Suppressor macrophage (primary cell): ENCODE measurements around the gene BTBD9.
"Not testable (repeated sequence)": the region's sequence is repeated elsewhere in the genome, so short reads cannot be mapped to it uniquely, and the experiment has no call there.

Experiments used
- DNase-seq, 4 experiments: peaks; one replicate each; pipeline ENCODE4 v3.0.0-alpha.2; 2020 to 2022

Gene BTBD9

DNA sequence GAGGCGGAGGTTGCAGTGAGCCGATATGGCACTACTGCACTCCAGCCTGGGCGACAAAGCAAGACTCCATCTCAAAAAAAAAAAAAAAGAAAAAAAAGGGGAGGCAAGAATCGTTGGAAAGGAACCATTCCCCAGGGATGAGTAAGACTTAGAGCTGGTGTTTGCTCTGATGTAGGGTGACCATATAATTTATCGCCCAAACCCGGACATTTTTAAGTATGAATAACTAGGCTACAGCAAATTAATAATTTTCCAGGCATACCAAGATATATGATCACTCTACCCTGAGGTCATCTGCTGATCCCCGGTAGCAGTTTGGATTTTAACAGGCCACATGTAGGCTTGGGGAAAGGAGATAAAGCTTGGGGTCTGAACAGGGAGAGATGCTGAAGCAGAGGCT is 260.9 kb downstream of the BTBD9 start:
- DNase-seq, result no peak

DNA sequence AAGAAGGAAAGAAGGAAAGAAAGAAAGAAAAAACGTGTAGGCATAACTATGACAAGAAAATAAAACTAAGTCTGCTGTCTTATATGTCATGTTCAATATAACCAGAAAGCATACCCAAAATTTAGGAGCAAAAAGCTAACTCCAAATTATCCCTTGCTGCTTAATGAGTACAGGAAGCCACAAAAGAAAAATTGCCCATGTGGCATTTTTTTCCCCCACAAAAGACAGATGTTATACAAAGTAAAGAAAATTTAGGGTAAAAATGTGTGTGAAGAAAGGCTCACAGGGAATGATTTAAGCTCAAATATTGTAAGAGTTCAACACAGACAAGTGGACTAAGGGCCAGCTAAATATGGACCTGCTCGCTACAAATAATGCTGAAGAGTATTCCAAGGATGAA is 263.8 kb downstream of the BTBD9 start:
- no peak for DNase-seq

DNA sequence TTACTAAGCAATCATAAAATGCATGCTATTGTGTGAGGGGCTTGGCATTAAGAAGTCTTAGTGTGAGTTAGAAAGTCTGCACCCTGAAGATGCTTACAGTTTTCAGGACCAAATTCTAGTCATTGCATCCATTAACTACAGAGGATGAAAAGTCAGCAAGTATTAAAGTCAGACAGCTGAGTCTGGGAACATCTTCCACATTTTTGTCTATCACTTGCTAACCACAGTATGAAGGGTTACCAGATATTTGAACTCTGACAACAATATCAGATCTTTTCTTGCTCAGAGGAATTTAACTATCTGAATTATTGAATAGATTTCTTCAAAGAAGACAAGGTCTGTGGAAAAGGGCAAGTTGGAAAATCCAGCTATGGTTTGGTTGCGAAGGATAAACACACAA is 264.4 kb downstream of the BTBD9 start:
- DNase-seq, result no peak

DNA sequence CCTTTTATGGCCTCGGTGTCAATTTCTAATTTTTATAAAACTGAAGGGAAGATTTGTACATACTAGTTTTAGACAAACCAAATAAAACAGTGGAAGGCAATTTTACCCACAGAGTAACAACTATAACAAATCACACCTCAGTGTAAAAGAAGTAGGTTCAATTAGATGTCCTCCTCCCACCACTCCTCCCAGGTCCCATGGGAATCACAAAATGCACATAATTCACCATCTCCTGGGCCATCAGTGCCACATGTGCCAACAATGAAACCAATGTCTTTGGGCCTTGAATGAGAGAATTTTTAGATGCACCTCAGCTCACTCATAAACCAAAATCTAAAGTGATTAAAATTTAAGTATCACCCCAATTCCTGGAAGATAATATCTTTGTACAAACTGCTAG is 267.8 kb downstream of the BTBD9 start:
- no peak for DNase-seq

DNA sequence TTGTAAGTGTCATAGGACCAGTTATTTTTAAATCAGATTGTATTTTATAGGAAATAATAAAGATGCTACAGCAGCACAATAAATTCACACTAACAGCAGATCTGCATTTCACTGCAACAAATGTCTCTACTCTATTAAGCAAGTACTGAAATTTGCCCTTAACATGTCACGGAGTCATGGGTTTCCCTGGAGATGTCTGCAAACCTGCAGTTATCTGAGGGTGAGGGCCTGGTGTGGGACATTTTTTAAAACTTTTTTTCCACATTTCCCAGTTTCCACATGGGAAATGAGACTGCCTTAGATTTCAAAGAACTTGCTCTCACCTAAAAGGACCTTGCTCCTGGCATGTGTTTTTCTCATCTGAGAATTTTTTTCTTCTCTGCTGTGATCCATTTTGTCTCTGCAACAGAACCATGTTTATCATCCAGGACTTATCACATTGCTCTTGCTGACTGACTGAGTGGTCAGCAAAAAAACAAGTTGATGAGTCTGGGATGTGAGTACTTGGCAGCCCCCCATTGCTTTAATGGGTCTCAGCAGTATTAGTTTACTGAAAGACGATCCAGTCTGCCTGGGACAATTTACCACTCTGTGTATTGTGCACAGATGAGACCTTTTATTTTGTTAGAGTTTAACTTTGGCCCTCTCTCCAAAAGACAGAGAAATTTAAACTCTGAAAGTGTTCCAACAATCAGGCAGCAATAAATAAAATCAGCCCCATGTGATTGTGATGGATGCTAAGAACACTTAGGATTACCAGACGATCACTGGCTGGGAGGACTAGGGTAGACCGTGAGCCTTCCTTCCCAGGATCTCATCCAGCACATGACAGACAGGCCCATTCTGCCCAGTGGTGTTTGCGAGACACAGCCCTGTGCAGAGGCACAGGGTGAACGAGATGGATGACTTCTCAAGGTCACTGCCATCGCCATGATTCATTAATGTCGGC is 268.8 kb downstream of the BTBD9 start:
- no peak for DNase-seq

DNA sequence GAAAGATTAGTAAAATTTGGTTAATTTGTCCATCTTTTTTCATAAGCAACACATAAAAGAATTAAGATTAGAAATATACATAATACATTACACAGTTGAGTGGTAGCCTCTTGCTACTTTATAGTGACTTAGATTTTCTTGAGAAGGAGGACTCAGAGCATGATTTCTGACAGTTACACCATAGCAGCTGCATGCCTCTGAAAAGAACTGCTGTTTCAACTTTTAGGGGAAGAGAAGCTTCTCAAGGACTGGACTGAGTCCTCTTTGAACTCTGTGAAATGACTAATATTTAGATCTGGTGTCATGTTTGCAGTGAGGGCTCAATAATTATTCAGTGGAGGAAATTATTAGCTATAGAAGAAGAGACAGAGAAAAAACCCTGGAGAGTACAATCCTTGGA is 272.5 kb downstream of the BTBD9 start:
- DNase-seq, result peak in 2 of 4 experiments; percentile 9 to 22

DNA sequence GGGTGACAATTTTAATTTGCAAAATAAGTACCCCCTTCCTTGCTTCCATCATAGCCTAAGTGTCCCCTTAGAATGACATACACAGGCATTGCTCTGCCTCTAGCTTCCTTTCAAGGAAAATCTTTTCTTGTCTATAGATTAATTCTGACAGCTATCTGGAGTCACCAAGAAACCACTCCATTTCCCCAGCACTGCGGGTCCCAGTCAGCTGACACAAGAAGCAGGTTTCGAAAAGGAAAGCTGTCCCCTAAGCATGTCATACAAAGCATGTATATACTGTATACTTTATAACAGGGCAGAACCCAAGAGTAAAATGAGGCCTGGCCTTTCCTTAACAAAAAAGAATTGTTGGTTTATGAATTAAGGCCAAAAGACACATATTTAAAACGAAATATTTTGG is 273.5 kb downstream of the BTBD9 start:
- no peak for DNase-seq

DNA sequence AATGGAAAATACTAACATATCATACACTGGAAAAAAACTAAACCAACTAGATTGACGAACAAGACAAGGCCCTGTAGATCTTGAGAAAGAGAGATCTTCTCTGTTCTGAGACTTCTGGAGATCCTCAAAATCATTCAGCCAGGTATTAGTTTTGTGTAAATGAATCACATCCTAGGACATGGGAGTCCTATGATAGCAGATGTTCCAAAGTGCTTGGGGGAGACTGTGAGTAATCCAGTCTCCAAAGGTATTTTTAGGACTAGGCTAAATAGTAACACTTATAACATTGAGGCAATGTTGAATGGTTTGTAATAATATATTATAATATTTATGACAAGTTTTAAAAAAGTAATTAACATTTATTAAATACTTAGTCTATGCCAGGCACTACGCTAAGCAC is 275.0 kb downstream of the BTBD9 start:
- DNase-seq, result no peak

DNA sequence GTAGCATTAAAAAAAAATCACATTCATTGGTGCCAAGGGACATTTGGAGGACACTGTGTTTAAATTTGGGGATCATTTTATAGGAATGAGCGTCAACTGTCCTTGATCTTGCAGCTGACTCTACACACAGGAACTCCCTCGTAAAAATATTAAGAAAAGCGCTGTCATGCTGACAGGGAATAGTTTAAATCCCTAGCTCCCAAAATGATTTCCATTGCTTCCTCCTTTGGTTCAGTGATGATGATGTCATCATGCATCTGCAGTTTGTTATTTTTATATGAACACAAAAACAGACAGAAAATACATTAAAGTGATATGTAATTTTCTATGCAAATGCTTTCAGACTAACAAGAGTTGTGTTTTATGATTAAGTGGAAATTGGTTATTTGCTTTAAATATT is 275.6 kb downstream of the BTBD9 start:
- no peak for DNase-seq

DNA sequence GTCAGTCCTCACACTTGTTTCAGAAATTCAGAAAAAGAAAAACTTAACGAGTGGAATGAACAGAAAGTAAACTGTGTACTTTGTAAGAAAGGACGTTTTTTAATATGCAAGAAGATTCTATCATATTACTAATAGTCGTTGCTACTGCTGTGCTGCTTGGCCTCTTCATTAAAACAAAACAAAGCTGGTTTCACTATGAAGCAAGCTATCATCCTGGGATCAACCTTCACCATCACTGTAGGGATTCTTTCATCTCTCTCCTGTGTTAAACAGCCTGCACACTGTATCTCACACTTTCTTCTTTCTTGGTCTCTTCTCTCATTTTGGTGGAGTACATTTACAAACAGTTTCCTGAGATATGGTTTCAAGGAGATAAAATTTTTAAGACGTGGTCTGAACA is 284.2 kb downstream of the BTBD9 start:
- no peak for DNase-seq

DNA sequence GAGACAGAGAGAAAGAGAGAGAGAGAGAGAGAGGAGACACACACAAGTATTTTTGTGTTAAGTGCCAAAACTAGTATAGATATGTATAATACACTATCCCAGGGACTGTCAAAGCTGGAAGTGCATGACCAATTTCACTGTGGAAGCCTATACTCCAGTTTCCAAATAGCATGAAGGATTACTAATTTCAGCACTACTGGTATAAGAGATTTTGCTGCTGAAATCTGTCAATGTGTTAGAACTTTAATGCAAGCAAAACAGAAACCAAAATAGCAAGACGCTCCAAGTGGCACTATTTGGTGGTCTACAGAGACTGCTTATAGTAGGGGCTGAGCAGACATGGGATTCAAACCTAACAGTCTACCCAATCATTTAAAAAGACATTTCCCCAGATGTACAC is 284.8 kb downstream of the BTBD9 start:
- DNase-seq, result no peak

DNA sequence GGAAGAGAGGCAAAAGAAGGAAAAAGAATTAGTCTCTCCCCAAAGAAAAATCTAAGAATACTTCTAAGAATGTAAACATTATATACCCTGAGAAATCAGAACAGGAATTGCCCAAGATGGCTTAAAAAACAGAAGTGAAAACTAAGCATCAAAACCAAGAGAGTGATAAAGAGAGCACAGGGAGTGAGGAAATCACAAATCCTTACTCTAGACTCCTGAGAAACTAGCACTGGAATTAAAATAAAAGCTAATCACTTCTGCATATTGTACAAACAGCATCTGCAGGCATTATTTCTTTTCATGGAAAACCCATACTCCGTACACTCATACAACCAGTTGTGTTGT is 285.7 kb downstream of the BTBD9 start:
- DNase-seq, result peak in 2 of 4 experiments; percentile 38 to 46

DNA sequence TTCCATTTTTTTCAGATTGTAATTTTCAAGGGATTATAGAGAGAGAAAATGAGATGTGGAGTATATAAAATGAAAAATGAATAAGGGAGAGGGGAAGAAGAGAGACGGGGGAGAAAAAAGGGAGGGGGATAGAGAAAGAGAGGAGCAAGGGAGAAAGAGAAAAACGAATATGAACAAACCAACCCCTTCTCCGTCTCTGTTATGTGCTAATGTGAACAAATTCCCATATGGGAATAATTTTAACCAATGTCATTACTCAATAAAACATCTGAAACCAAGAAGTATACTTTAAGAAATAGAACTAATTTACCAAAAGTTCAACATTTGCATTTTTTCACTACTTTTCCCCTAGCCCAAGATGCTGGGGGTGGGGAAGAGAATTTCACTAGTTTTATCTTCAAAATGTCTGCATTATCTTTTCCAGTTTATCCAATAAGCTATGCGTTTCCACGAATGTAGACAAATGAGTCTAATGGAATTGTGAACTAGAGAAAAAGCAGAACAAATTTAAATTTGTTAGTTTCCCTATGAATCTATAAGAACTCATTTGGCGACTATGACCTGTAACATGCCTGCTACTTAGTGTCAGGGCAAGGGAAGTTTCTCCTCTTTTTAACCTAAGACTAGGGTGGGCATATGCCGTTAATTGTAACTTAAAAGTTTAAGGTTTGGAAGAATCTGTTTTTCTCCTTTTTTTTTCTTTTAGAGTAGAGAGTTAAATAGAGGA is 286.3 kb downstream of the BTBD9 start:
- DNase-seq, result no peak

DNA sequence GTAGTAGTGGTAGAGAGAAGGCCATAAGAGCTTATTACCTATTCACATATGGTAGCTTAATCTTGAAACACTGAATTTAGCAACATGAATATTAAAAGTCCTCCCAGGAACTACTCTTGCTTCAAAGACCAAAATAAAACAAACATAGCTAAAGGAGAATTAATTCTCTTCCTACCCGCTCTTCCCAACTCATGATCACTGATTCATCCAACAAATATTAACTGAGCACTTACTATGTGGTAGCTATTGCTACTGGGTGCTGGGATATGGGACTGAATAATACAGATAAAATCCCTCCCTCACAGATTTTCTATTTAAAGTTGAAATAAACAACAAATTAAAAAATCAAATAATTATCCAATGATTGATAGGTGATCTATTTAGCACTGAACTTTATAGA is 287.1 kb downstream of the BTBD9 start:
- DNase-seq, result no peak

DNA sequence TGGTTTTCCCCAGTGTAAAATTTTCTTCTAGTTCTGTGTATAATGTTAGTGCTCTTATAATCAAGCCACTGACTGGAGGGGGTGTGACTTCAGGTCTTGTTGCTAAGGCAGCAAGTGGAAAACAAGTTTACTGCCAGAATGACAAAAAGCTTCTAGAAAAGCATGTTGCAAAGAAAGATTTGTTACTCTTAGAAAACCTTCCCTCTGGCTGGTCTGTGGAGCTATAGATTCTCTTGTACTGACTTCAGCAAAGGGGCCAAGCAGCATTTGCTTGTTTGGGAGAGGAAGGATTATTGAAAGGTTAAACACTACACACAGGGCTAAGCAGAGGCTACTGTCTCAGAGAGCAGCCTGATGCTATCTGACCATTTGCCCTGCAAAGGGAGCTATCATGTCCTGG is 288.8 kb downstream of the BTBD9 start:
- DNase-seq, result no peak

DNA sequence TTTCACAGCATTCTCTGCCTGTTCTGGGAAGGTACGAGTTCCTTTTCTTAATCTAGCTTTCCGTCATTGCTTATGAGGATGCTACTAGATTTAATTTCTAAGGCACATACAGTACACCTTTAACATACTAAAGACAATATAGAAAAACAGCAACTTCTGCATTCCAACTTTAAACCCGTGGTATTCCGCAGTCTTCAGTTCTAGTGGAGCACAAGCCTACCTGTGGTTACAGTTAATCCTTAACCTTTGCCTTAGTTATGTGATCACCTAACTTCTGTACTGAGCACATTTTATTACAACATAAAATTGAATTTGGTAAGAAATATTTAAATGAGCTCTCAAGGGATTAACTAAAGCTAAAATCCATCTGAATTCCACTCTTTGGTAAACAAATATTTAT is 289.5 kb downstream of the BTBD9 start:
- DNase-seq, result no peak

DNA sequence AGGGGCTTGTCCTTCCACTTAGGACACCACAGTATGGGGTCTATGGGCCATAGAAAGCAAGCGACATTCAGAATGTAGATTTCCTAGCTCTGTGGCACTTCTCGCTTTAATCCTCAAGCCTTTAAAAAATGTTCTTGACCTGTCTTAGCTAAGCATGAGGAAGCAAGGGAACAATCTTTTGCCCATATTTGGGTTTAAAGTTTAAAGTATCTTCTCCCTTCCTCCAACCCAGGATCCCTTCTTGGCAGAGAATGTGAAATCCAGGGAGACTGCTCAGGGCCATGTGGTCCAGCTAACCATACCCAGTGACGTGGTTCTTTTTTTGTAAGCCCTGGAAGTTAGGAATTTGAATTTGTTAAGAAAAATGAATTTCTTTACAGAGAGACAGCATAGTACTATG is 289.9 kb downstream of the BTBD9 start:
- DNase-seq, result no peak

DNA sequence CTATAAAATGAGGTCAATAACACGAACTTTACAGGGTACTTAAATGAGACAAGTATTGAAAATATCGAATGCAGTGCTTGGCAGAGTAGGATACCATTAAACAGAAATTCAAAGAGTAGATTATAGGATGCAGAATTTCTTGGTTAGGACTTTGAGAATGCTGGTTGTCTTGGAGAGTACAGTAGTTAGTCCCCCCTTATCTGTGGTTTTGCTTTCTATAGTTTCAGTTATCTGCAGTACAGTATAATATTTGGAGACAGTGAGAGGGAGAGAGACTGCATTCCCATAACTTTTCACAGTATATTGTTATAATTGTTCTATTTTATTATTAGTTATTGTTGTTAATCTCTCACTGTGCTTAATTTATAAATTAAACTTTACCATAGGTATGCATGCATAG is 290.5 kb downstream of the BTBD9 start:
- no peak for DNase-seq

DNA sequence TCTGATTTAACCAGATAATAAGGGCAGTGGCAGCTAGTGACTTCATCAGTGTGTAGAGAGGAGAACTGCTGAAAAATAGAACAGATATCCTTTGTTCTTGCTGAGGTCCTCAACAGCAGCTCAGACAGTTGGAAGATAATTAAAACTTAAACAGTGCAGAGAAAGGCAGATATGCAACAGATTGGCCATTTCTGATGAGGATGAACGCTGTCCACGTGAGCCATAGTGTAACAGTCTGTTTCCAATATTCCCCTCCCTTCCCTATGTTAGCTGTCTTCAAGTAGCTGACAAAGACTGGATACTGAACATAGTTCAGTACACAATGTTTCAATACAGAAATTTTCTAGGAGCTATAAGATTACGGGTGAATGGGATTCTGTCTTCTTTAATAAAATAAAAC is 291.4 kb downstream of the BTBD9 start:
- DNase-seq, result no peak

DNA sequence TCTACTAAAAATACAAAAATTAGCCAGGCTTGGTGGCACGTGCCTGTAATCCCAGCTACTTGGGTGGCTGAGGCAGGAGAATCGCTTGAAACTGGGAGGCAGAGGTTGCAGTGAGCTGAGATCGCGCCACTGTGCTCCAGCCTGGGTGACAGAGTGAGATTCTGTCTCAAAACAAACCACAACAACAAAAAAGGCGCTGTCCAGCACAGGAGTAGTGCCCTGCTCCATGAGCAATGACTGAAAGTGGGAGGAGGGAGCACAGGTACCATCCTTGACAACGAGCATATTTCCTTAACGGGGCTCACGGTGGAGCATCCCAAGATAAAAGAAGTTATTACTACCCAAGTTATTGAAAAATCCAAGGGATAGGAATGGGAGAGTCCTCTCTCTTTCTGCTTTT is 291.9 kb downstream of the BTBD9 start:
- DNase-seq, result not testable (repeated sequence)

DNA sequence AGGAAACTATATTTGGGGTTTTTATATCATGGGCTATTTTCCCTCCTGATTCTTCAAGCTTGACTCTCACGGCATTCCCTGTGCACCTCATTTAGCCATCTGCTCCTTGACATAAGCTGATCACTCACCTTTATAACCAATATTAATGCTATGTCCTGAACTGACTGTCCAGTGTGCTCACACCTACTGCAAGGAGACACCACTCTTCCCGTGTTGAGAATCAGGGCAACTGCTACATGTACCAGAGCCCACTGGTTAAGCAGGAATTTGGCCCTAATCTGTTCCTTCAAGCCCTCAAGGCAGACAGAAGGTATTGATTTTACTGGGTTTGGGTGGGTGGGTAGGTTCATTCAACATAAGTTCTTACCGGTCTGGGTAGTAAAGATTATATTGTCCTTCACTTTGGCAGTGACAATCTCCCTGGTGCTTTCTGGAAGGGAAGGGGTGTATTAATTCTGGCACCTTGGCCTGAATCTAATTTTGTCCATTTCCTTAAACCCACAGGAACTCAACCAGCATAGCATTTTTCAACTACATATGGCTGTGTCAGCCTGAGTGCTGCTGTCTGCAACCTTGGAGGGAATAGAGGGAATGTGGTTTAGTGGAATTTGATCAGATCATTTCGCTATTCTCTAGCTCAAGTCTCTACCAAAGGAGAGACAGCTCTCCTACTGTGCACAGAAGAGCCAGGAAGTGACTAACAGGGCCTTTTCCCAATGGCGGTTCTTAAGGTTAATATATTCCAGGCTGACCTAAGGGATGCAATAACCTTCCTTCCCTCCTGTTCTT is 293.2 kb downstream of the BTBD9 start:
- no peak for DNase-seq

DNA sequence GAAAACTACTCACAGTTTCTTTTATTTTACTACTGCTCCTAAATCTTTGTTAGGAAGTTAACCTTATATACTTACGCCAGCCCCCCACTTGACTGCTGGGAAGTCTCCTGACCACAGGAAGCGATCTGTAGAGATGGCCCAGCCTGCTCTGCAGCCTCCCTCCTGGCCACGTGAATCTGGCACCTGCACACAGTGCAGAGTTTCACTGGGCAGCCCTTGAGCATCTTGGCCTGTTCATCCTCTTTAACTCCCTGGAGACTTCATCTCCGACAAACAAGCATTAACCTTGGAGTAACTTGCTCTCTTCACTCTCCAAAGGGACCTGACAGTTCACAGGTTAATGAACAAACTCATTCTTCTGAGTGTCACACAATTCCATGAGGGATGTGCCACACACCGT is 294.1 kb downstream of the BTBD9 start:
- DNase-seq, result no peak

DNA sequence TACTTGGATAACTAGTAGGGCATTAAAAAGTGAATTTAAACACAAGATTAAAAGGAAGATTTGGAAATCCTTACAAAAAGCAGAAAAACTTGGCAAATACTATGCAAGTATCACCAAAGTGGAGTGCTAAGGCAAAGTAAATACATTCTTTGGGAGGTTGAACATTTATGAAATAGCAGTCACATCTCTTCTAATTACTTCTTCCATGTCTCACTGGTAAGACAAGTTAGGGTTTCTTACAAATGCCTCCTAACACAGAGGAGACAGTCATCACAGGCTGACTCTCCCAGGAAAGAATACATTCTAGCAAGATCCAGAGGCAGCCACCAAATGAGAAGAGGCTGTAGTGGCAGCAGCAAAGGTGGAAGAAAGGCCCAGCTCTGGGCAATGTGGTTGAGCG is 298.2 kb downstream of the BTBD9 start:
- no peak for DNase-seq
